Esophagus muscularis mucosa (tissue), 4 donors: ENCODE measurements around the gene SYAP1. TPM values are rescaled to one million over a fixed set of nuclear protein-coding genes. Genes with fewer than 3 reads are reported as not detected.
"Not testable (repeated sequence)": the region's sequence is repeated elsewhere in the genome, so short reads cannot be mapped to it uniquely, and the experiment has no call there.

Experiments
- DNase-seq: peaks from one replicate; pipeline ENCODE4 v3.0.0-alpha.2; 2017; ENCODE audit errors: extremely low spot score
- H3K27ac ChIP-seq, 4 donors: fragments of 200-600 bp; sonication (generic); replicated peaks in 1 of 4; 1 replicate in 3 of 4; 2 replicates in 1 of 4; pipeline ENCODE4 v1.5.1; 2016 to 2019; ENCODE audit warnings: mild to moderate bottlenecking in 1 of 4
- H3K27me3 ChIP-seq, 4 donors: fragments of 200-600 bp; sonication (generic); one replicate each; pipeline versions ENCODE4 v1.5.1 to v1.6.0; 2016 to 2019
- H3K36me3 ChIP-seq, 4 donors: fragments of 200-600 bp; sonication (generic); one replicate each; pipeline ENCODE4 v1.5.1; 2016 to 2019
- H3K4me1 ChIP-seq, 4 donors: fragments of 200-600 bp; sonication (generic); one replicate each; pipeline ENCODE4 v1.5.1; 2016 to 2019
- H3K4me3 ChIP-seq, 4 donors: fragments of 200-600 bp; sonication (generic); 1 replicate in 2 of 4; 2 replicates in 2 of 4; pipeline ENCODE4 v1.5.1; 2016 to 2019; ENCODE audit warnings: mild to moderate bottlenecking in 4 of 4, moderate library complexity in 1 of 4
- H3K9me3 ChIP-seq, 4 donors: fragments of 200-600 bp; sonication (generic); 1 replicate in 3 of 4; 2 replicates in 1 of 4; pipeline ENCODE4 v1.5.1; 2016 to 2019
- EP300 ChIP-seq: sonication (generic); formaldehyde crosslinking; IDR thresholded peaks from one replicate; pipeline ENCODE4 v1.6.1; 2017; ENCODE audit warnings: antibody characterized with exemption
- POLR2A ChIP-seq: fragments of 450-650 bp; IDR thresholded peaks from one replicate; pipeline ENCODE4 v1.6.1; 2017; ENCODE audit warnings: antibody characterized with exemption, moderate library complexity, mild to moderate bottlenecking, low read depth
- POLR2AphosphoS5 ChIP-seq, 2 donors: sonication (generic); formaldehyde crosslinking; IDR thresholded peaks; one replicate each; pipeline ENCODE4 v1.6.1; 2017; ENCODE audit warnings: antibody characterized with exemption in 2 of 2
- WGBS: methylation state at CpG from one replicate; pipeline ENCODE4 v1.1.5; 2018; 5-methylcytosine and 5-hydroxymethylcytosine counted together
- intact Hi-C: fragments of 100-400 bp; cut with DNase I; formaldehyde crosslinking; loops from one replicate; pipeline ENCODE4 v1.15.1; 2023
- total RNA-seq, 4 donors: library from RNA; depleted of rRNA; stranded (reverse); fragments of >200 nt; gene quantifications; one replicate each; pipeline versions ENCODE4 v1.1.0 to v1.2.1, GENCODE V29; 2016
- TF ChIP-seq, protein P1 (sequence below), 3 experiments: fragments of 200-600 bp in 2 of 3; fragments of 450-650 bp in 1 of 3; sonication (generic) in 2 of 3; IDR thresholded peaks; one replicate each; pipeline ENCODE4 v1.5.1; 2017 to 2019; ENCODE audit warnings: antibody characterized with exemption in 3 of 3, mild to moderate bottlenecking in 2 of 3, moderate library complexity in 1 of 3

SYAP1 gene
- total RNA-seq, 4 donors from 2014 or later: 22.5 to 30.9 (median 28.5) TPM

DNA sequence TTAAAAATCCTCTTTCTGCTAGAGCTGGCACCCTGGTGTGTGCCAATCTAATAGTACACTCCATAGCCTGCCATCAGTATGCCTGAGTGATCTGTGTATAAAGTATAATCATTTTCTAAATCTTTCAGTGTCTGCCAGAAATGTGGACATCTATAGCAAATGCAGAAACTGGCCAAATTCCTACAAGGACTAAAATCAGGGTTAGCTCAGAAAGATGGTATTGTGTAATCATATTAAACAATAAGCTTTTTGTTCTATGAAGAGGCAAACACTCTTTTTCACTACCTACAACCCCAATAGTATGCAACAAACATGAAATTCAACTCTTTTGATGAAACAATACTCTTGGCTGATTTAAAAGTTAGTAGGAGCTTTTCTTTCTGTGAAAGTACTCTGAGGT lies 59.1 kb downstream of the SYAP1 start:
- Histone ChIP-seq H3K4me3 (no peak overlapping the region), H3K27ac (no peak overlapping the region), H3K36me3 (no peaks in the 10 kb centered on the region), H3K9me3 (no peaks in the 10 kb centered on the region), H3K4me1 (no peaks in the 10 kb centered on the region), H3K27me3 (no peaks in the 10 kb centered on the region)
- TF ChIP-seq POLR2A (no peak), POLR2AphosphoS5 (IDR thresholded peaks at IDR 0.05) (no peak), EP300 (no peak)
- TF ChIP-seq, protein P1, sequence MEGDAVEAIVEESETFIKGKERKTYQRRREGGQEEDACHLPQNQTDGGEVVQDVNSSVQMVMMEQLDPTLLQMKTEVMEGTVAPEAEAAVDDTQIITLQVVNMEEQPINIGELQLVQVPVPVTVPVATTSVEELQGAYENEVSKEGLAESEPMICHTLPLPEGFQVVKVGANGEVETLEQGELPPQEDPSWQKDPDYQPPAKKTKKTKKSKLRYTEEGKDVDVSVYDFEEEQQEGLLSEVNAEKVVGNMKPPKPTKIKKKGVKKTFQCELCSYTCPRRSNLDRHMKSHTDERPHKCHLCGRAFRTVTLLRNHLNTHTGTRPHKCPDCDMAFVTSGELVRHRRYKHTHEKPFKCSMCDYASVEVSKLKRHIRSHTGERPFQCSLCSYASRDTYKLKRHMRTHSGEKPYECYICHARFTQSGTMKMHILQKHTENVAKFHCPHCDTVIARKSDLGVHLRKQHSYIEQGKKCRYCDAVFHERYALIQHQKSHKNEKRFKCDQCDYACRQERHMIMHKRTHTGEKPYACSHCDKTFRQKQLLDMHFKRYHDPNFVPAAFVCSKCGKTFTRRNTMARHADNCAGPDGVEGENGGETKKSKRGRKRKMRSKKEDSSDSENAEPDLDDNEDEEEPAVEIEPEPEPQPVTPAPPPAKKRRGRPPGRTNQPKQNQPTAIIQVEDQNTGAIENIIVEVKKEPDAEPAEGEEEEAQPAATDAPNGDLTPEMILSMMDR (IDR thresholded peaks at IDR 0.05): no peak
- intact Hi-C loops: no loop called here
- no peak for DNase-seq

DNA sequence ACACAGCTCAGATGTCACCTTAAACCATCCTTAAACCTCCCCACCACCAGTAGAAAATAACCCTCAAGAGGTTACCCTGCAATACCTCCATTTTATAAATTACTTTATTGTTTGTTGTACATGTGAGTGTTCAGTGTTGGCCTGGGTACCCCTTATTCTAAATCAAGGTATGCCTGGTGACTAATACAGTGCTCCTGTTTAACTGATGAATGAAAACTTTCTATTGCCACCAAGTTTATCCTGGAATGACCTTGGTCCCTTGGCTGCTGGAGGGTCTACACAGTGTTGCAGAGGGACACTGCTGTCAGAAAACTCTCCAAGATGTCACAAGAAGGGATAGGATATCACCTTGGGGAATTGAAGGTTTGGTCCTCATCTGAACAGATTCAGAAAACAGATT lies 59.6 kb downstream of the SYAP1 start:
- H3K36me3 ChIP-seq: no peaks in the 10 kb centered on the region
- intact Hi-C loops: no loop called here
- TF ChIP-seq, protein P1 (IDR thresholded peaks at IDR 0.05): no peak
- TF ChIP-seq EP300: no peak
- TF ChIP-seq POLR2AphosphoS5 (IDR thresholded peaks at IDR 0.05): no peak
- TF ChIP-seq POLR2A: no peak
- no peak for DNase-seq
- H3K27ac ChIP-seq: no peak overlapping the region
- no peak overlapping the region for H3K4me3 ChIP-seq
- no peaks in the 10 kb centered on the region for H3K4me1 ChIP-seq
- no peaks in the 10 kb centered on the region for H3K9me3 ChIP-seq
- no peaks in the 10 kb centered on the region for H3K27me3 ChIP-seq

- H3K36me3 ChIP-seq, H3K9me3 ChIP-seq, intact Hi-C loops, H3K4me3 ChIP-seq, H3K27me3 ChIP-seq, H3K27ac ChIP-seq, H3K4me1 ChIP-seq, DNase-seq: not testable (repeated sequence)
- WGBS: 68% methylated on average over 2 of the region's 2 CpGs
These were observed 60.4 kb downstream of the SYAP1 start for GRCh38 chrX:16779815-16780214.

GRCh38 chrX:16783452-16783851 lies 64.0 kb downstream of the SYAP1 start:
- Histone ChIP-seq H3K27me3 (no peaks in the 10 kb centered on the region), H3K9me3 (no peaks in the 10 kb centered on the region), H3K4me3 (no peak overlapping the region), H3K4me1 (peaks cover 11 to 26% (median 15%) of the 10 kb centered on the region in 4 donors), H3K27ac (no peak overlapping the region), H3K36me3 (no peaks in the 10 kb centered on the region)
- no peak for DNase-seq
- WGBS: 90% methylated on average over 17 of the region's 17 CpGs
- TF ChIP-seq POLR2A: no peak
- no peak for TF ChIP-seq EP300
- TF ChIP-seq, protein P1 (IDR thresholded peaks at IDR 0.05): no peak
- no peak for TF ChIP-seq POLR2AphosphoS5 (IDR thresholded peaks at IDR 0.05)
- intact Hi-C loops: no loop called here

GRCh38 chrX:16784440-16784839 lies 65.0 kb downstream of the SYAP1 start:
- H3K9me3 ChIP-seq, intact Hi-C loops, H3K27ac ChIP-seq, H3K27me3 ChIP-seq, H3K36me3 ChIP-seq, H3K4me3 ChIP-seq, DNase-seq: not testable (repeated sequence)
- H3K4me1 ChIP-seq: peaks cover 11 to 26% (median 16%) of the 10 kb centered on the region in 4 donors
- 82% methylated on average over 18 of the region's 18 CpGs for WGBS
